ENCODE measurements around the gene NCKAP5.

GRCh38 chr2:133158442-133158841, 409.8 kb downstream of the NCKAP5 start:
- no peak for TF ChIP-seq EZH2 (IDR thresholded peaks at IDR 0.05; ENCODE audit: borderline replicate concordance, low read length)
- TF ChIP-seq, protein P1, sequence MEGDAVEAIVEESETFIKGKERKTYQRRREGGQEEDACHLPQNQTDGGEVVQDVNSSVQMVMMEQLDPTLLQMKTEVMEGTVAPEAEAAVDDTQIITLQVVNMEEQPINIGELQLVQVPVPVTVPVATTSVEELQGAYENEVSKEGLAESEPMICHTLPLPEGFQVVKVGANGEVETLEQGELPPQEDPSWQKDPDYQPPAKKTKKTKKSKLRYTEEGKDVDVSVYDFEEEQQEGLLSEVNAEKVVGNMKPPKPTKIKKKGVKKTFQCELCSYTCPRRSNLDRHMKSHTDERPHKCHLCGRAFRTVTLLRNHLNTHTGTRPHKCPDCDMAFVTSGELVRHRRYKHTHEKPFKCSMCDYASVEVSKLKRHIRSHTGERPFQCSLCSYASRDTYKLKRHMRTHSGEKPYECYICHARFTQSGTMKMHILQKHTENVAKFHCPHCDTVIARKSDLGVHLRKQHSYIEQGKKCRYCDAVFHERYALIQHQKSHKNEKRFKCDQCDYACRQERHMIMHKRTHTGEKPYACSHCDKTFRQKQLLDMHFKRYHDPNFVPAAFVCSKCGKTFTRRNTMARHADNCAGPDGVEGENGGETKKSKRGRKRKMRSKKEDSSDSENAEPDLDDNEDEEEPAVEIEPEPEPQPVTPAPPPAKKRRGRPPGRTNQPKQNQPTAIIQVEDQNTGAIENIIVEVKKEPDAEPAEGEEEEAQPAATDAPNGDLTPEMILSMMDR (IDR thresholded peaks at IDR 0.05; ENCODE audit: low read length), result no peak
